HG03469 (cell line): Measurements from ENCODE around the gene FBXW9.
"Not testable (repeated sequence)": the region's sequence is repeated elsewhere in the genome, so short reads cannot be mapped to it uniquely, and the experiment has no call there.

Experiments
- ATAC-seq: cut with Tn5 transposase; IDR thresholded peaks from one replicate; pipeline ENCODE4 v1.9.1; 2021; ENCODE audit warnings: mild to moderate bottlenecking, moderate library complexity, moderate number of reproducible peaks; ENCODE audit not compliant: unreplicated experiment

FBXW9 gene

DNA sequence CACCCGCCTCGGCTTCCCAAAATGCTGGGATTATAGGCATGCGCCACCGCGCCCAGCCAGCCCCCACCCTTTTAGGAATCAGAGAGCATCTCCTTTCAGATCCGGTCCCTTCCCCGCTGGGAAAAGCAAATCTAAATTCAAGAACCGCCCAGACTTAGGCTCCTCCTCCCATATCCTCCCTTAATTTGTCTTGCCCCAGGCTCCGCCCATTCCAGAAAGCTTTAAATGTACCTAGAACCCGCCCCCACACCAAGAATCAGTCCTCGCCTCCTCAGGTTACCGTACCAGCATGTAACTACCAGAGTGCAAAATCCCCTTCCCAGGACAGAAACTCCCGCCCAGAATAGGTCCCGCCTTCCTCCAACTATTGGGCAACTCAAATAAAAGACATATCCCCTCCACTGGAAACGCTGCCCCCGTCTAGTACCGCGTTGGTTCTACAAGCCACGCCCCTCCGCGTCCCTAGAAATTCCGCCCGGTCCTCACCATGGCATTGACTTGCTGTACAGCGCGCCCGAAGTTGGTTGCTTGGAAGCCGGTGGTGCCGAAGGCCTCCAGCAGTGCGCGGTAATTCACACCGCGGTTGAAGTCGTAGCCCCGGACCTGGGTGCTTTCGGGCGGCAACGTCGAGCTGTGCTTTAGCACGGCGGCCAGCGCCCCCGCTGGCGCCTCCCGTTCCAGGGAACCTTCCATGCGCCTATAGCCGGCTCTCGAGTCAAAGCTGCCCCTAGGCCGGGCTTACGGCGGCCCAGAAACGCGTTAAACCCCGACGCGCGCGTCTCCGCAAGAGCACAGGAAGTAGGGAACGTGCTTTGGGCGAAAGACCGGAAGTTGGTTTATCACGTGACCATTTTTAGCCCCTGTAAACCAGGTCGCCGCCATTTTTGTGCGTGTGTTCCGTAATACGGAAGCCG, 15.1 kb downstream of the FBXW9 start, which contains the start of gene DHPS:
Gene DHPS, minus strand, starts transcription at position 807 of the 914 bp plus-strand sequence. Its CDS starts 114 bp downstream, at position 693.
- ATAC-seq = peak; percentile 45

DNA sequence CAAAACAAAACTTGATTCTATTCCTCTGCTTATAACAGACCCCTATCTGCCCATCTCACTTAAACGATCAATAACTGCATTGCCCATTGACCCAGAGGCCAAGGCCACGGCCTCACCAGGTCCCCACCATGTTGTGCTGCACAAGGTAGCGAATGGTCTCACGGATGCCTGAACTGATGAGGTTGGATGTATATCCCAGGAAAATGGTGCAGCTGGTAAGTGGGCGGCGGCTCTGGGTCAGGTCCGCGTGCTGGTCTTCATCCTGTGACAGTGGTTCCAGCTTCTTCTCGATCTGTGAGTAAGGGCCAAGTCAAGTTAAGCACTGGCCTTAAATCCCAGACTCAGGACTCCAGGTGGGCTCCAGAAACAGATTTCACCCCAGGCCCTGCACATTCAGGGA, 16.4 kb downstream of the FBXW9 start:
- ATAC-seq = no peak

DNA sequence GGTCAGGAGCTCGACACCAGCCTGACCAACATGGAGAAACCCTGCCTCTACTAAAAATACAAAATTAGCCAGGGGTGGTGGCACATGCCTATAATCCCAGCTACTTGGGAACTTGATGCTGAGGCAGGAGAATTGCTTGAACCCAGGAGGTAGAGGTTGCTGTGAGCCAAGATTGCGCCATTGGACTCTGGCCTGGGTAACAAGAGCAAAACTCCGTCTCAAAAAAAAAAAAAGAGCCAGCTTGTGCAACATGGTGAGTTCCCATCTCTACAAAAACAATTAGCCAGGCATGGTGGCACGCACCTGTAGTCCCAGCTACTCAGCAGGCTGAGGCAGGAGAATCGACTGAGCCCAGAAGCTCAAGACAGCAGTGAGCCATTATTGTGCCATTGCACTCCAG, 18.4 kb downstream of the FBXW9 start:
- not testable (repeated sequence) for ATAC-seq

DNA sequence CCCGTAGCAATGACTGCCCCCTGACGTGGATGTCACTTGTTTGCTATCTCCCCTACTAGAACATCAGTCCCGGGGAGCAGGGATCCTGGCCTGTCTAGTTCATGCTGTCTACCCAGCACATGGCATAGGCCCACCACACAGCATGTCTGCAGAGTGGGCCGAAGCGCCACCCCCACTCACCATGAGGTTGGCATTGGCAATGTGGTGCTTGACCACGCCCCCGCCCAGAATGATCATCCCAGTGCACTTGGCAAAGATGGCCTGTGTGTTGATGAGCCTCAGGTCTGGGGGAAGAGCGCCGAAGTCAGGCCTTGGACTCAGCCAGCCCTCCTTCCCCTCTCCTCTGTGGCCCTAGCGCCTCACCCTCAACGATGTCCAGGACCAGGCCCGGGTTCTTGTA, 19.5 kb downstream of the FBXW9 start:
- ATAC-seq = no peak

DNA sequence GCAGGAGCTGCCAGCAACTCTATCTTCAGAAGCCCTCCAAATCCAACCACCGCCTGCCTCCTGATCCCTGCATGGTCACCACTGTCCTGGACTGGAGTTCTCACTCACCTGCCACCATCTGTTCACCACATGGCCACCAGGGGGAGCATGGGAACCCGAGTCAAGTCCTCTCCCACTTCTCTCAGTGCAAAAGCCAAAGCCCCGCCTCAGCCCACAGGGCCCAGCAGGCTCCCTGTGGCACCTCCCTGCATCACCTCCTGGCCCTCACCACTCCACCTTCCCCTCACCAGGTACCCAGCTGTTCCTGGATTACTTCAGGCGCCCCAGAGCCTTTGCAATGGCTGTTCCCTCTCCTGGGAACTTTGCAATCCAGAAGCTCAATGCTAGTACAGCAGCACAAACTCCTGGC, 20.0 kb downstream of the FBXW9 start:
- ATAC-seq = no peak

DNA sequence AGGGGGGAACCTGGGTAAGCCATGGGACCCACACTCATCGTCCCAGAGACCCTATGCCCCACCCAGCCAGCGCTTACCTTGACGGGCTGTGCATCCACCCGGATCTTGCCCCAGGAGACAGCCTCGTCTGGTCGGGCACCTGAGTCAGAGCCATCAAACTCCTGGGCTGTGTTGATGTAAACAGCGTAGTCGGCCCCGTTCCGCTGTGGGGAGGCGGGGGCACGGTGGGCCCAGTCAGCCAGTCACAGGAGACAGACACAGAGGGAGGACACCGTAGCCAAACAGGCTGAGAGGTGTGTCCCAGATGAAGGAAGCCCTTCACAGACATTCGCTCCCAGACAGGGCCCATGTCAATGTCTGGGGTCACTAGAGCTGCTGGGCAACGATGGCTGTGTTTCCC, 20.5 kb downstream of the FBXW9 start:
- no peak for ATAC-seq

DNA sequence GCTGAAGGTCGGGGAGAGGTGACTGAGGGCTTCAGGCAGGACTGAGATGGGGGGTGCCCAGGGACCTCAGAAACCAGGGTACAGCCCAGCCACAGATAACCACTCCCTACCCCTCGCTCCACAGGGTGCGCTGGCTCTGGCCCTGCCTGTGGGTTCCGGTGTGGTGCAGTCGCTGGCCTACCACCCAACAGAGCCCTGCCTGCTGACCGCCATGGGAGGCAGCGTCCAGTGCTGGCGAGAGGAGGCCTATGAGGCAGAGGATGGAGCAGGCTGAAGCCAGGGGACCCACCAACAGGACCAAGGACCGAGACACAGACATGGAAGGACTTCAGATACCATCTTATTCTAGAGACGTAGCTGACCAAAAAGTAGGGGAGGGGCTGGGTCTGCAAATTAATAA, 21.0 kb downstream of the FBXW9 start:
- ATAC-seq = no peak

DNA sequence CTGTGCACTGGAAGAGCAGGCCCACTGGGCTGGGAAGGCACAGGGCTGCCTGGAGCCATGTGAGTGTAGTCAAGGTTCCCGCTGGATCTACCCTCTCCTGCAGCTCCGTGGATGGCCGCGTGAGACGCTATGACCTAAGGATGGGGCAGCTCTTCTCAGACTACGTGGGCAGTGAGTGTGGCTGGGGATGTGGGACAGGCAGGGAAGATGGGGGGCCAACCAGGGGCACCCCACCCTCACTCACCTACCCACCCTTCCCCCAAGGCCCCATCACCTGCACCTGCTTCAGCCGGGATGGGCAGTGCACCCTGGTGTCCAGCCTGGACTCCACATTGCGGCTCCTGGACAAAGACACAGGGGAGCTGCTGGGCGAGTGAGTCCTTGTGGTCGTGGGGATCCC, 23.7 kb downstream of the FBXW9 start:
- ATAC-seq = no peak

DNA sequence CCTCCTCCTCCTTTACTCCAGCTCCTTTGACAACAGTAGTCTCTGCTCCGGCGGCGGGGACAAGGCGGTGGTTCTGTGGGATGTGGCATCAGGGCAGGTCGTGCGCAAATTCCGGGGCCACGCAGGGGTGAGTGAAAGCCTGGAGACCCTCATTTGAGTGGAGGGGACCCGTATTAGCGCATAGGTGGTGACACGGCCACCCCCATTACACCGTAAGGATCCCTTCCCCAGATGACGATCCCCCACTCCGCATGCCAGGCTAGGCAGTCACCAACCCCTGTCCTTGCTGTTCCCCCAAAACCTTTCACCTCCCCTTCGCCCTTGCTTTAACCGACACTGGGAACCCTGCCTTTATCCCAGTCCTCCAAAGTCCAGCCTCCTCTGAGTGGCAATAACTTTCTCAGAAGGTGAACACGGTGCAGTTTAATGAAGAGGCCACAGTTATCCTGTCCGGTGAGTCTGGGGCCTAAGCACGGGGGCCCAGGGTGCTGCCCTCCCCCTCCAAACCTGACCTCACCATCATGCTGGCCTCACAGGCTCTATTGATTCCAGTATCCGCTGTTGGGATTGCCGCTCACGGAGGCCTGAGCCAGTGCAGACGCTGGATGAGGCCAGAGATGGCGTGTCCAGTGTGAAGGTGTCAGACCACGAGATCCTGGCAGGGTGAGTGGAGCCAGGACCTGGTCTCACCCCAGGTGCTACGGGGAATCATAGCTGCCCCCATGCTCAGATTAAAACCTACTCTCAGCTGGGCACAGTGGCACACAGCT, 26.1 kb downstream of the FBXW9 start:
- ATAC-seq = no peak

DNA sequence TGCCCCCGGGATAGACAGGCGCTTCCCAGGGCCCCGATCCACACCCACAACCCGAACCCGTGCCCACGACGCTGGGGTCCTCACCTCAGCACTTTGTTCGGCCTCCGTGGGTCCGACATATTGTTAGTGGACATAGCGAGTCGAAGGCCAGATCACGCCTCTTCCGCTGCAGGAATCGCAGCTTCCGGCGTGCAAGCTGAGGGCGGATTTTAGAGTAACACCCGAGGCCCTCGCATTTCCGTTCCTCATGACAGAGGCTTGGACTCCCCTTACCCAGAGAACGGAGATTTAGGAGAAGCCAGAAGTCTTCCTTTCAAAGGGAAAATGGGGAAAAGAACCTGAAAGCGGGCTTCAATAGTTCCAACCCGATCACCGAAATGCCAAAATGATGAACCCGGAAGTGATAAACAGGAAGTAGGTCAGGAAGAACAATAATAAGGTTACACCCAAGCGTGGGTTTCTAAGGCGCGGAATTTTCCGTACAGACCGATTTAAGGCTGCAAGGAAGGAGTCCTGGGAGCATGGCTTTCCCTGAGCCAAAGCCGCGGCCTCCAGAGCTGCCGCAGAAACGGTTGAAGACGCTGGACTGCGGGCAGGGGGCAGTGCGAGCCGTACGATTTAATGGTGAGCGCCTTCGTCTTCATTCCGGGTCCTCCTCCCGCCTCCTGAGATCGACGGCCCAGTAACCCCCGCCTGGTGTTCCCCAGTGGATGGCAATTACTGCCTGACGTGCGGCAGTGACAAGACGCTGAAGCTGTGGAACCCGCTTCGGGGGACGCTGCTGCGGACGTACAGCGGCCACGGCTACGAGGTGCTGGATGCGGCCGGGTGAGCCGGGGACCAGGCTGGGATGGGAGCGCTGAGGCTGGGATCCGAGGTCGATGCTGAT, 26.9 kb downstream of the FBXW9 start:
- ATAC-seq = no peak

DNA sequence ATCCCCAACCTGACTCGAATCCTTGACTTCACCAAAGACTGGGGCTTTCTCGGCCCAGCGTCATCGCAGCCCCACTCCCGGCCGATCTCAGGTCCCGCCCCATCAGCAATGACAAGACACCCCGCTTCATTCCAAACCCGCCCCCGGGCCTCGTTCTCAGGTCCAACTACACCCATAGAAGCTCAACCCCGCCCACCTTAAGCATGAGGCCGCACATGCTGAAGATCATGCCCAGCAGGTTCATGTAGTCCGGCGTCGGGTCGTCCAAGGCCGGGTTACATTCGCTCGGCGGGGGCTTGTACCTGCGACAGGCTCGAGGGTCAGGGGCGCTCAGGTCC, 27.5 kb downstream of the FBXW9 start:
- ATAC-seq = no peak

DNA sequence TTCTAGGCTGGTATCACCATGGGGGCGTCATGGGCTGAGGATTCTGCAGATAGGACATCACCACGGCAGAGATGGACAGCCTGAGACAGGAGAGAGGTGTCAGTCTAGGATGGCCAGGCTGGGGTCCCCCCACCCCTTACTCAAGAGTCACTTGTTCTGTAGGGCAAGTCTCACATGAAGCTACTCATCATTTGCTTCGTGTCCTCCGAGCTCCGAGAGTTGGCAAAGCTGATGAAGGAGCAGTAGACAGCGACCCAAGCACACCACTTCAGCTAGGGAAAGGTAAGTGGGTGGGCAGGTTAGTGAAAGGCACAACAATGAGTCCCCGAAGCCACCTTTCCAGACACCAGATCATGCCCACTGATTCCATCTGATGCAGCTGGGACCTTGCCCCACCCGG, 28.1 kb downstream of the FBXW9 start:
- ATAC-seq = no peak

DNA sequence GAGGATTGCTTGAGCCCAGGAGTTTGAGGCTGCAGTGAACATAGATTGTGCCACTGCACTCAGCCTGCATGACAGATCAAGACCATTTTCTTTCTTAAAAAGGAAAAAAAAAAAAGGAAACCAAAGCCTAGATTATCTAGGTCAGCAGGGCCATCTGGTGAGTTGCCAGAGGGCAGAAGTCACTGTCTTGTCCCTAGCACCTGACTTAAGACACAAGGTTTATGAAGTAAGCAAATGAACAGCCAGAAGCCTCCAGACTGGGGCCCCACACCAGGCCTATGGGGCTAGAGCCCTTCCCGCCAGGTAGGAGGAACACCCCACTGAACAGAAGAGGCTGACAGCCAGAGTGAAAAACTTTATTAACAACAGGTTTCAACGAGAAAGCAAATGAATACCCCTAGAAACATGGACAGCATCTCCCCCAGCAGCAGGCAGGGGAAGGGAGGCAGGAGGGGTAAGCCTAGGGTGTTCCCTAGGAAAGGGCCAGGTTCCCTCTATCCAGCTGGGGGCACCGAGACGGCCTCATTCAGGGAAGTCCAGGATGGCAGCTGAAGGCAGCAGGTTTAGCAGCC, 28.6 kb downstream of the FBXW9 start:
- no peak for ATAC-seq

DNA sequence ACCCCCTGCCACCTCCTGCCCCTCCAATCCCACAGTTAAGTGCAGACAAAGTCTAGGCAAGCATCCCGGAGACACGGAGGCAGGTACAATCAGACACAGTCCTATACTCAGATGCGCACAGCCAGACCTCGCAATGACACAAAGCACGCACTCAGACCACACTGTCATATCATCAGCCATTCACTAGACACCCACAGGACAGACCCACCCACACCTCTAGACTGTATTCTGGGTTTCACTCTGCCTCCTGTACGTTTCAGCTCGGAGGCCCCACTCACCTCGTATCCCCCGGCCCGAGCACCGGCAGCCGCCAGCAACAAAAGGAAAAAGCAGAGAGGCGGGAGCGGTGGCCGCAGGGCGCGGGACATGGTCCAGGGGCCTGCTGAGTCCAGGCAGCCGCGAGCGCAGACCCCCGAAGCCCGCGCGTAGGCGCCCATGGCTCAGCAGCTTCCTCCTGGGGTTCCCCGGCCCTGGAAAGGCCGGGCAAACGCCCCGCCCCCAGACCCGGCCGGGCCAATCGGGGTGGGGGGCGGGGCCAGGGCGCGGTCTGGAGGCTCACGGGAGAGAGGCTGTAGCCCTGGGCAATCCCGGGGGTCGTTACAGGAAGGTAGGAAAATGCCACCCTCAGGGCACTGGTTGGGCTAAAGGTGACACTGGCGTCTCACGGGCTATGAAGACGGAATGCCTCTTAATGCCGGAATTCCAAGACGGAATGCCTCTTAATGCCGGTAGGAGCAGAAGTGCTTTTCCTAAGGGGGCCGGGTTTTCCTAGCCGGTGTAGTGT, 30.0 kb downstream of the FBXW9 start, which contains the start of the genes MAN2B1 and WDR83:
Gene MAN2B1, minus strand, starts transcription at position 478 of the 784 bp plus-strand sequence. Its CDS starts 41 bp downstream, at position 437.
Gene WDR83, plus strand, starts transcription at position 543 of the 784 bp plus-strand sequence. CDS start 2,984 bp downstream, outside the sequence.
- ATAC-seq = no peak

DNA sequence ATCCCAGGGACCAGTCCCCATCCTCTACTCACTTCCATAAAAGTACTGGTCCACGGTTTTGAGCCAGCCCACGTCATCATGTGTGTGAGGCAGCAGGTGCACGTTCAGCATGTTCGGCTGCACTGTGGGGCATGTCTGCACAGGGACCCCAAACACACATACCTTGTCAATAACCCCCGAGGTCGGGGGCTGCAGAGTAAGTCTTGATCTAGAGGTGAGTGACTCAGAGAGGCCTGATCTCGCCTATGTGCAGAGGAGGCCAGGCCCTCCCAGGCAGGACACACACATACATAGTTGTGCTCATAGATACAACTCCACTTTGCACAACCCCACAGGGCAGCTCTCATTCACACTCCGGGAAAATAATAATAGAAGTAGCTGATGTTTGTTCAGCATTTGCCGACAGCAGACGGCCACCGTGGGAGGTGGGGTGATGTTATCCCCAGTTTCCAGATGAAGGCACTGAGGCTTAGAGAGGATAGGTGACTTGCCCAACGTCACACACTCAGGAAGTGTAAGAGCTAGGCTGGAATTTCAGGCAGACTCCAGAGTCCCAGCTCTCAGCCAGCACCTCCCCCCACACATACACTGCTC, 30.7 kb downstream of the FBXW9 start:
- no peak for ATAC-seq

DNA sequence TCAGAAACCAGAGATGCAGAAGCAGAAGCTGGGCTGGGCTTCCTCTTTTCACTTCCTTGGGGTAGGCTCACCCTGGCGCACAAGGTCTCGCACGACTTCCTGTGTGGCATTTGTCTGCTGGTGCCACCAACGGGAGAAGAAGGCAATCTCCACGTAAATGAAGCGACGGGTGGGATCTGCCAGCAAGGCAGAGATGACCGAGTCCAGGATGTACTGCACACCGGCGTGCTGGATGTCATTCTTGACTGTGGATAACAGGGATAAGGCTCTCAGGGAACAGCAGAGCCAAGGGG, 31.2 kb downstream of the FBXW9 start:
- no peak for ATAC-seq

DNA sequence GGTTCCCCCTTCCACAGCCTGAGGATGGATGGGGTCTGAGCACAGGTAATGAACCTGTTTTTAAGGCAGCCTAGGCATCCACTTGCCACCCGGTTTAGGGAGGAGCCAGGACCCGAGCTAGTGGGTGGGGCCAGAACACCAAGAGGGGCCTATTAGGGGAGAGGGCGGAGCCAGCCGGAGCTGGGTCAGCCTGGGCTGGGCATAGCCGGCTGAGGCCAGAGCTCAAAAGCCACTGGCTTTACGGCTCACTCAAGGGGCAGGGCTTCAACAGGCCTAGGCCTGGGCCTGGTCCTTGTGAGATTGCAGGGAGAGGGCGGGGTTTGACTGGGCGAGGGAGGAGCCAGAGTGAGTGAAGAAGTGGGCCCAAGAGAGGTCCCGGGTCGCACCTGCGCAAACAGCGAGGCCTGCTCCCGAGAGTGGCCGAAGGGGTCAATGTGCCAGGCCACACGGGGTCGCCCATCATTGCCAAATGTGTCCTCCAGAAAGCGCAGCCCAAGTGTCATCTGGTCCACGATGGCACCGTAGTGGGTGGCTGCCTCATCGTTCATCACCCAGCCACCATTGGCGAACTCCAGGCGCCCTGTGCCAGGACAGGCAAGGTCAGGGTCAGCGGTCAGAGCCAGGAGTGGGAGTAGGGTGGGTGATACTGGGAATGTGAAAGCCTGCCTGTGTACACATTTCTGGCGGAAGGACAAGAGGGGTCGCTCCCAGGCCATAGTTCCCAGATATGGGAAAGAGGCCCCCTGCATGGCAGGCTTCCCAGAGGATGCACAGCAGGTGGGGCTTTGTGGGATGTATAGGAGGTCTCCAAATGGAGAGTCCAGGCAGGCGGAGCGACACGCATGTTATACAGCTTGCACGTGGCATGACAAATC, 31.8 kb downstream of the FBXW9 start:
- ATAC-seq = no peak

DNA sequence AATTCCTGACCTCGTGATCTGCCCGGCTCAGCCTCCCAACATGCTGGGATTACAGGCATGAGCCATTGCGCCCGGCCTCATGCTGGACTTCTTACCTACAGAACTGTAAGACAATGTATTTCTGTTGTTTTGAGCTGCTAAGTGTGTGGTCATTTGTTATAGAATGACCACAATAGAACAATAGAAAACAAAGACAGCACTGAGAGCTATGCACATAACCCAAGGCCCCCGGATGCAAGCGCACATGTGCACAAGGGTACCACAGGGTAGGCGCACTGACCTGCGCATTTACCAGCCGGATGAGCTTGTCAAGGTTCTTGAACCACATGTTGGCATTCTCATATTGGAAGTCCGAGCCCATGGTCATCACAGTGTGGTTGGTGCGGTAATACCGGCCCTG, 35.5 kb downstream of the FBXW9 start:
- no peak for ATAC-seq

DNA sequence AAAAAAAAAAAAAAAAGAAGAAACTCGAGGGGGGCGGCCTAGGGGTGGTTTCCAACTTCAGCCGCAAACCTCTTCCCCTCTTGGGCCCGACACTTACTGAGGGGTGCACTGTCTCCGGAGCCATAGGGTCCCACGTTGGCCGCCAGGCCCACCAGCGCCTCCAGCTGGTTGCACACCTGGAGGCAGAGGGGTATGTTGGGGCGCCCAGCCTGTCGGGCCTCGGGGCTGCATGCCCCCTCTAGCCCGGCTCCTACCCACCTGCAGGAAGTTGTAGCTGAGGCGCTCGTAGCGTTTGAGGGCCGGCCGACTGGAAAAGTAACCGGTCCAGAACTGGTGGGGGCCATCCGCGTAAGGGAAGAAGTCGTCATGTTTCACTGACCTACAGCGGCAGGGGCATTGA, 38.5 kb downstream of the FBXW9 start:
- ATAC-seq = no peak
